ENCODE data around the gene CD69. TPM values are rescaled to one million over a fixed set of nuclear protein-coding genes. Genes with fewer than 3 reads are reported as not detected.

CD69 gene
- total RNA-seq, 1 experiment from 2014 or later = not detected

DNA sequence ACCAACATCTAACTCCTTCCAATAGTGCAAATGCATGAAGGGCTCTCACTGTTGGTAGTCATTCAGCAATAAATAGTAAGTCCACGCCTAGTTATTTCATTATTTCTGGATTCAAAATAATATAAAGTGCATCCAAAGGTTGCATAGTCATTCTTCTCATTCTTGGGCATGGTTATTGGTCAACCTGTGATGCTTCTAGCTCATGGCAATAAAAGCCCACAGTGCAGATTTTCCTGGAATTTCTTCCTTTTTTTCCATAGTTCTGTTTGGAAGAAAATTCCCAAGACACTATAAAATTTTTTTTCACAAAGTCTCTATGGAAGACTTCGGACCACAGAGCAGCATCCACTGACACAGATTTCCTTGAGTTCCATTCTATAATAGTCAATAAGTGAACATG, 7.6 kb downstream of the CD69 start:
- DNase-seq = no peak
- Histone ChIP-seq H3K18ac (ENCODE audit: insufficient read length, low read depth, low read length) (no peak overlapping the region), H3K9ac (ENCODE audit: extremely low read depth, insufficient read length, low read length) (no peak overlapping the region), H3K4me2 (ENCODE audit: insufficient read depth, insufficient read length, low read length) (no peak overlapping the region), H2BK20ac (ENCODE audit: low read depth, low read length, poor library complexity, severe bottlenecking) (no peak overlapping the region), H3K56ac (ENCODE audit: insufficient read length, low read depth, low read length) (no peak overlapping the region), H3K23ac (ENCODE audit: insufficient read length, low read depth, low read length) (no peak overlapping the region), H4K5ac (ENCODE audit: insufficient read length, low read depth, low read length) (no peak overlapping the region), H2AFZ (ENCODE audit: low read length) (no peak overlapping the region), H2BK15ac (ENCODE audit: low read depth, low read length) (no peak overlapping the region), H2AK5ac (ENCODE audit: insufficient read length, low read length) (no peak overlapping the region), H3K4ac (ENCODE audit: low read depth, low read length) (no peak overlapping the region), H3K4me1 (ENCODE audit: insufficient read depth, low read length) (no peaks in the 10 kb centered on the region), H3T11ph (ENCODE audit: low read length) (no peak overlapping the region), H3K23me2 (ENCODE audit: insufficient read length, low read depth, low read length, poor library complexity, severe bottlenecking) (no peaks in the 10 kb centered on the region), H4K8ac (replicated peaks; ENCODE audit: insufficient read length, low read depth, low read length) (no peak overlapping the region), H3K27me3 (ENCODE audit: insufficient read depth, low read length) (no peaks in the 10 kb centered on the region), H3K79me1 (ENCODE audit: insufficient read depth, low read depth, low read length, poor library complexity, severe bottlenecking) (no peaks in the 10 kb centered on the region), H3K14ac (ENCODE audit: insufficient read depth, low read length) (no peak overlapping the region), H3K27ac (ENCODE audit: insufficient read length, low read depth, low read length) (no peak overlapping the region), H4K91ac (ENCODE audit: insufficient read length, low read depth, low read length) (no peak overlapping the region), H3K79me2 (ENCODE audit: insufficient read depth, low read length) (no peaks in the 10 kb centered on the region), H2BK12ac (ENCODE audit: insufficient read length, low read depth, low read length) (no peak overlapping the region), H4K20me1 (ENCODE audit: control insufficient read depth, insufficient read depth, insufficient read length) (no peaks in the 10 kb centered on the region), H2BK5ac (ENCODE audit: insufficient read length, low read length) (no peak overlapping the region), H2BK120ac (ENCODE audit: low read depth, low read length, poor library complexity, severe bottlenecking) (no peak overlapping the region), H3K9me3 (ENCODE audit: control insufficient read depth, low read depth, low read length) (no peaks in the 10 kb centered on the region)
- no peaks in the 10 kb centered on the region for H3K36me3 Mint-ChIP-seq (ENCODE audit: insufficient read depth in 1 of 3, low read depth in 3 of 3)
- WGBS (ENCODE audit: extremely low coverage, insufficient read length, low lambda C conversion rate) = no CpG with 5 or more reads among the region's 2 CpGs
- TF ChIP-seq CTCF (conservative IDR thresholded peaks at IDR 0.05) = no peak
- H3K4me3 Mint-ChIP-seq = no peak overlapping the region
- no peak overlapping the region for H3K27ac Mint-ChIP-seq
- H3K27me3 Mint-ChIP-seq (ENCODE audit: low read depth) = no peaks in the 10 kb centered on the region
- peaks cover 12 to 19% of the 10 kb centered on the region in 2 experiments for H3K4me1 Mint-ChIP-seq
- H3K9me3 Mint-ChIP-seq = no peaks in the 10 kb centered on the region

All from H9 (cell line).